ENCODE data around the gene ANKRD11.
"Not testable (repeated sequence)": the region's sequence is repeated elsewhere in the genome, so short reads cannot be mapped to it uniquely, and the experiment has no call there.

Gene ANKRD11

DNA sequence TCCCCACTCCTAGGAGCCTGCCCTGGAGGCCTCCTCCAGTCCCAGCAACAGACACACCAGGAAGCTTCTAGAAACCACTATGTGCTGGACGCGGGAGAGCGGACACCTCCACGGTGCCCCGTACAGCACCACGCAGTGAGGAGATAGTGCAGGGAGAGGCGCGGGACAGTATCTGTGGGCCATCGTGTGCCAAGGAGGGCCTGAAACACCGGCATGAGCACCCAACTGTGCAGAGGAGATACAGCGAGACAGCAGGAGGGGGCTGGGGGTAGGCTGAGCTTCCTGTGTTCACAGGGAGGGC is 215.1 kb downstream of the ANKRD11 start:
- FAIRE-seq, result no peak

DNA sequence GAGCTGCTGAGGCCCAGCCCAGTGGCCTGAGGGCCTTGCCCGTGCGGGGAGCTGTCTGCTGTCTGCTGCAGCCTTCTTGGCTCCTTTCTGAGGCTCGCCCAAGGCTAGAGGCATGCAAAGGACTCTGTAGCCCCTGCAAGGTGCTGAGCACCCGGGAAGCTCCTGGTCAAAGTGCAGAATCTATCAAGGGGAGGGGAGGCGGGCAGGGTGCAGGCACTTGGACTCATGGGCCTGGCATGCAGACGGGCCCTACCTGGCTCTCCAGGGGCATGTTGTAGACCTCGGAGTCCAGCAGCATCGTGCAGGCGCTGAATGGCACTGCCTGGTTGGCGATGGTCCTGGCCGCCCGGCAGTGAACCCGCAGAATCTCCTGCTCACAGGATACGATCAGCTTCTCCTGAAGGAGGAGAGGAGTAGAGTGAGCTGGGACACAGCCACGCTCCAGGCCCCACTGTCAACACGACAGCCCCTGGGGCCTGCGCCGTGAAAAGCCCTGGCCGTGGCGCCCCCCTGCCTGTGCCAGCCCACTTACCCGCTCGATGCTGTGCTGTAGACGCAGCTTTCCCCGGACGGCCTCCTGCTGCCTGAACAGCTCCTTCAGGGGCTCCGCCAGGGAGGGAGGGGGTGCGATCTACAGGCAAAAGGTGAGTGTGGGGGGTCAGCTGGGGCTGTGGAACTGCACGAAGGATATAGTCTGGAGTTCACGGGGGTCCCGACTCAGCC is 215.6 kb downstream of the ANKRD11 start:
- no peak for FAIRE-seq

DNA sequence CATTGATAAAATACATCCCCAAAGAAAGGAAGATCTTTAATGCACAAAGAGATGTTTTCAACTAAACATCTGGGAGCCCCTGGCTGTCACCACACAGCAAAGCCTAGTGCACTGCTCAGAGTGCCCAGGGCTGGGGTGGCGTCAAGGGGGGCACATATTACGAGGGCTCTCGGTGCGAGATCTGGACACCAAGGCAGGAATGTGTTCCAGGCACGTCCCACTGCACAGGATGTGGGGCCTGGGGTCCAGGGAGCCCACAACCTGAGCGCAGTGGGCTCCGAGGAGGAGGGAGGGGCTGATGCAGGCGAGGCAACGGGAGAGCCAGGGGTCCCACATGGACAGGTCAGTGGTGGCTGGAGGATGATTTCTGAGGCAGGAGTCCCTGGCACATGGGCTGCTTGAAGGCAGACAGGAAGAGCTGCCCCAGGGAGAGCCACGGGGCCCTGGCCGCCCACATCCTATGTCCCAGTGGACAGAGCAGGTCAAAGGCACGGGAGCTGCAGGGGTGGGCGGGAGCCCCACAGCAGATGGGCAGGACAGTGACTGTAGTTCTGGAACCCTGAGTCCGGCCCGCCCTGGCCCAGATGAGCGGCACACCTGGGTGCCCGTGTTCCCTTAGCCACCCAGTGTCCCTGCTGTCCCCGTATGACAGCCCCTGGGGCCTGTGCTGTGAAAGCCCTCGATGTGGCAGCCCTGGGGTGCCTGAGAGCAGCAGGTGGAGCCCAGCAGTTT is 216.5 kb downstream of the ANKRD11 start:
- FAIRE-seq, result no peak

DNA sequence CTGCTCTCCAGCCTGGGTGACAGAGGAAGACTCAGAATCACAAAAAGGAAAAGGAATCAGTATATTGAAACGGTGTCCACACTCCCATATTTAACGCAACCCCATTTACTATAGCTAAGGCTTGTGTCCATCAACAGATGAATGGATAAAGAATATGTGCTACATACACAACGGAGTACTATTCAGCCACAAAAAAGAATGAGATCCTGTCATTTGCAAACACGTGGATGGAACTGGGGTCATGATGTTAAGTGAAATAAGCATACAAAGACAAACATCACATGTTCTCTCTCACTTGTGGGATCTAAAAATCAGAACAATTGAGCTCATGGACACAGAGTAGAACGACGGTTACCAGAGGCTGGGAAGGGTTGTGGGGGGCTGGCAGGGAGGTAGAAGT is 217.7 kb downstream of the ANKRD11 start:
- no peak for FAIRE-seq

DNA sequence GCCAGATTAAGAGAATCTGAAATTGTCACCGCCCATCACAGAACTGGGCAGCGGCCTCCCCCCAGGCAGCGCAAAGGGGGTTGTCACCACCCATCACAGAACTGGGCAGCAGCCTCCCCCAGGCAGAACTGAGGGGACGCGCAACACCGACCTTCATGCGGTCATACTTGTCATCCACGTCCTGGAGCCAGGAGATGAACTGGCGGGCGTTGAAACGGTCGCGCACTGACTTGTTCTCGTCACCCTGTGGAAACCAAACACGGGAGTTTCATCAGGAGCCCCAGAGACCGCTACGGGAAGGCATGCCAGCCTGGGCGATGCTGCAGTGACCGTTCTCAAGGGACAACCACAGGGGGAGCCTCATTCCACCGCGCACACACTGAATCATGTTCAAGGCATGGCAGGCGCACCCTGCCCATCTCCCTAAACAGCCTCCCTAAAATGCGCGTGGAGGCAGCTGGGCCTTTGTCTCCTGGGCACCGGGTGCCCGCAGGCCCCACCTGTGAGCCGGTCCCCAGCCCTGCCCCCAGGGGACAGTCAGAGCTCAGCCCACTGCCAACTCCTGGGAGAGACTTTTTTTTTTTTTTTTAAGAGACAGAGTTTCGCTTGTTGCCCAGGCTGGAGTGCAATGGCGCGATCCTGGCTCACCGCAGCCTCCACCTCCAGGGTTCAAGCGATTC is 219.6 kb downstream of the ANKRD11 start:
- no peak for FAIRE-seq

DNA sequence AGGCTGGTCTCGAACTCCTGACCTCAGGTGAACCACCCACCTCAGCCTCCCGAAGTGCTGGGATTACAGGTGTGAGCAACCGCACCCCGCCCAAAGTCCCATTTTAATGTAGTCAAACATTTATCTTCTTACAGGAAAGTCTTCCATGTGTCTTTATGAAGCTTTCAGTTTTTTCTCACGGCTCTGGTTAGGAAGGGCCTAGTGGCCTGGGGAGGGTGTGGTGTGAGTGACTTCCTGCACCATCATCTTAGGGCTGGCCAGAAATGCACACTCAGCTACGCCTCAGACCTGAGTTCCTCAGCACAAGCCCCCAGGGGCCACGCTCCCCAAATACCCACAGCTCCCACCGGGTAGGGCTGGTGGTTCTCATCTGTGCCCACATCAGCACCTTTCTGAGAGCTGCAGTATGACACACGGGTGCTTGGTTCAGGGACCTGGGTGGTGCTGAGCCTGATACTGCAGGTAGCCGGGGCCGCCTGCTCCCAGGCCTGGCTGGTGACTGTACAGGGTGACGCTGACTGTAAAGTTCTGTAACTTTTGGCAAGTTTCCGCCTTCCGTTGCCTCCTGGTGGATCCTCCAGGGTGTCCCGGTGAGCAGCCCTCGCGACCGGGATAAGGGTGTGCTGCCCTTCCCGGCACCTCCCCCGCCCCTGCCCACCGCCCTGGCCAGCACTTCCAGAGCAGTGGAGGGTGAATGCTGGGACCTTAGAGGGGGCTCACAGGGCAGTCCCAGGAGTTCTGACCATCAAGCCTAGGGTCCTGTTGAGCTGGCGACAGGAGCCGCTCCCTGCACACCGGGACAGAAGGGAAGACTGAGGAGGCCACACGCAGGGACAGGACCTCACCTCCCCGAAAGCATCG is 220.3 kb downstream of the ANKRD11 start:
- FAIRE-seq, result no peak

DNA sequence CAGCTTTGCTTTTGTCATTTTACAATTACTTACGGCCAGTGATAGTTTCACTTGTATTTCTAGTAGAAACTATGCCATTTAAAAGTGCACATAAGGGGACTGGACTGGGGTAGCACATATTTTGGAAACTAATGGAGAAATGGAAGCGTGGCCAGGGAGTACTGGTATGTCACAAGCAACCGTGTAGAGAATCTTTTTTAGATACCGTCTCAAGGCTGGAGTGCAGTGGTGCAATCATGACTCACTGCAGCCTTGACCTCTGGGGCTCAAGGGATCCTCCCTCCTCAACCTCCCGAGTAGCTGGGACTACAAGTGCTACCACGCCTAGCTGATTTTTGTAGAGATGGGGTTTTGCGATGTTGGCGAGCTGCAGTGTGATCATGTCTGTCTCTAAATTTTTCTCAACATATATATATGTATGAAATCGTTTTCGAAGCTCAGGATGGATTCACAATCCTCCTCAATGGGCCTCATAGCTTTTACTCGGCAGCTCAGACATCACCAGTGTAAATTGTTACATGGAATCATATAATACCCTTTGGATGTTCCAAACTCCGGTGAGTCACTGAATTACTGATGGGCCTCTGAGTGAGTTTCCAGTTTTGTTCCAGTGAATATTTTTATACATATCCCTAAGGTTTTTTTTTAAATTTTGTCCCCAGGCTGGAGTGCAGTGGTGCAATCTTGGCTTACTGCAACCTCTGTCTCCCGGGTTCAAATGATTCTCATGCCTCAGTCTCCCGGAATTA is 221.2 kb downstream of the ANKRD11 start:
- FAIRE-seq, result no peak

DNA sequence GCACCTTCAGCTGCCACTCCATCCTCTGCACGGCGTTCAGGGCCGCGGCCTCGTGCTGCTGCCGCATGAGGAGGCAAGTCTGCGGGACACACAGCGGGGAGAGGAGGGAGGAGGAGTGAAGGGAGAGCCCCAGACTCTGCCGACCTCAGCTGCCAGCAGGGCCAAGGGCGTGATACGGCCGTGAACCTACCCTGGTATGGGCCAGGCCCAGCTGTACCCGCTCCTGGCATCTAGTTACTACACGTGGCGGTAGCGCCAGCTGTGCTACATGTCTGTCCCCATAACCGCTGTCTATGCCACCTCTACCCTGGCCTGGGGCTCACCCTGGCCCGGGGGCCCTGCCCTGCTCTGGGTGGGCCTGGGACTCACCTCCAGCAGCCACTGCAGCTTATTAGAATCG is 221.8 kb downstream of the ANKRD11 start:
- no peak for FAIRE-seq

DNA sequence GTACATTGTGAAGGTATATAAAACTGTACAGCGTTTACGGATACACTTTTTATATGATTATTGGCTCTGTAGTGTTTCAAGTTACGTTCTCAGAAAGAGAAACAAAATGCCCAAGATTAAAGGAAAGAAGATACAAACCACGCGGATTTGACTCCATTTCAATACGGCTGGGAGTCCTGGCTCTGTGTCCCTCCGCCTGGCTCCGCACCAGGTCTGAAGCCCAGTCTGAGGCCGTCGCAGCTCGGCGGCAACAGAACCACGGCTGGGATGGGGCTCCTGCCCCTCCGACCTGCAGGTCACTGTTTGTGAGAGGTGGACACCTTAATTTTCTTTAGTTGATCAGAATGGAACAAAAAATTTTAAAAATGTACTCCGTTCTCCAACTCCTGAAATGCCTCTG is 222.6 kb downstream of the ANKRD11 start:
- not testable (repeated sequence) for FAIRE-seq

DNA sequence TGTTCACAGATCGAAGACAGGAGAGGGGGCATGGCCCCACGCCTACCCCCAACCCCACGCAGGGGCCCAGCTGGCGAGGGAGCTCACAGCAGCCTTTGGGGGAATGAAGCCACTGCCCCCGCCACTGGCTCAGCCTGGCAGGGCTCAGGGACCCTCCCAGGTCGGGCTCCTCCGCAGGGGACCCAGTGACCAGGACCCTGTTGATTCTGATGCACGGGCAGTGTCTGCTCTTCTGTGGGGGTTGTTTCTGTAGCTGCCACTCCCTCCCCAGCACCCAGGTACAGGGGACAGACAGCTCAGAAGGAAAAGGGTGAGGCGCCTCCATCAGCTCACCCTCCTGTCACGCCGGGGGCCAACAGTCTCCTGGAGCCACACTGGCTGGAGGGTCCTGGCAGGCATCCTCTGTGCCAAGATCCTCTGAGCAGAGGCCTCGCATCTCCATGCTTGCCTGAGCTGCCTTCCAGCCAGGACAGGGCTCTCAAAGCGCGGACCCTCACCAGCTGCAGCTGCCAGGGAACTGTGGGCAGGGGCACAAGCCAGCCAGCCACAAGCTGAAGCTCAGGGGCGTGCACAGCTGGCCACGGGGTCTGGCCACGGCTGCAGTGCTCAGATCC is 223.7 kb downstream of the ANKRD11 start:
- no peak for FAIRE-seq

DNA sequence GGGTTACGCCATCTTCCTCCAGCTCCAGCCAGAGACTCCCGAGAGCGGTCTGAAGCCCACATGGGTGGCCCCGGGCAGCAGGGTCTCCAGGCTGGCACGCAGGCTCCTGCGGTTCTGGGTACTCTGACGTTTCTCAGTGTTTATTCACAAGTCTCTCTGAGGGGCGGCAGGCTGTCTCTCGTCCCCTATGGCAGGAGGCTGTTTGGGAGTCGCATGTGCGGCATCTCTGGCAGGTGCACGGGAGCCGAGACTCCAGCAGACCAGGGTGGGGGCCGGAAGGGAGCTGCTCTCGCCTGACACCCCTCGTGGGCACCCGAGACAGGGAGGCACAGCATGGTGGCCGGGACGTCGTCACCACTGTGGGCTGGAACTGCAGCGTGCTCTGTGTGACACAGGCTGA is 224.7 kb downstream of the ANKRD11 start:
- FAIRE-seq, result no peak

DNA sequence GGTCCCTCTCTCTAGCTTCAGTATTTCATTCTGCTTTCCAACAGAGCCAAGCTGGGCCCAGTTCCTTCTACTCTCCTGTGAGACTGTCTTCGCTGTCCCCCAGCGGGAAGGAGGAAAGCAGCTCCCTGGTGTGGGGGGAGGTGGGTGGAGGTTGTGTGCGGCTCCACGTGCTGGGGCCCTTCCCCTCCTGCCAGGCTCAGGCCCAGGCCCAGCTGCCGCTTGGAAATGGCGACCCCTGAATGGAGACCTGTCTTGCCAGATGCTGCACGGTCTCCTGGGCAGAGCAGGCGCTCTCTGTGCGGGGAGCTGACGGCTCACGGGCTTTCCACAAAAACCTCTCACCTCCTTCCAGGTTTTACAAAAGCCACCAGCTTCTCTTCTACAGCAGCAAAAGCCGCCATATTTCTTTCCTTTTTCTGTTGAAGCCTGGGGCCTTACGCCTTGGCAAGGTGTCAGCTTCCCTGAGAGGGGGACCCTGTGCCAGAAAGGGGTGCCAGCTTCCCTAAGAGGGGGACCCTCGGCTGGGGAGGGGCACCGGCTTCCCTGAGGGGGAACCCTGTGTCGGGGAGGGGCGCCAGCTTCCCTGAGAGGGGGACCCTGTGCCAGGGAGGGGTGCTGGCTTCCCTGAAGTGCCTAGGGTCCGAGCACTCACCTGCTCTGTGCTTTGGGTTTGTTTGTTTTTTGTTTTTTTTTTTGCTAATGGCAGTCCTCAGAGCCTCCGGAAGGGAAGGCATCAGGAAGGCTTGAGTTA is 225.4 kb downstream of the ANKRD11 start:
- FAIRE-seq, result no peak

DNA sequence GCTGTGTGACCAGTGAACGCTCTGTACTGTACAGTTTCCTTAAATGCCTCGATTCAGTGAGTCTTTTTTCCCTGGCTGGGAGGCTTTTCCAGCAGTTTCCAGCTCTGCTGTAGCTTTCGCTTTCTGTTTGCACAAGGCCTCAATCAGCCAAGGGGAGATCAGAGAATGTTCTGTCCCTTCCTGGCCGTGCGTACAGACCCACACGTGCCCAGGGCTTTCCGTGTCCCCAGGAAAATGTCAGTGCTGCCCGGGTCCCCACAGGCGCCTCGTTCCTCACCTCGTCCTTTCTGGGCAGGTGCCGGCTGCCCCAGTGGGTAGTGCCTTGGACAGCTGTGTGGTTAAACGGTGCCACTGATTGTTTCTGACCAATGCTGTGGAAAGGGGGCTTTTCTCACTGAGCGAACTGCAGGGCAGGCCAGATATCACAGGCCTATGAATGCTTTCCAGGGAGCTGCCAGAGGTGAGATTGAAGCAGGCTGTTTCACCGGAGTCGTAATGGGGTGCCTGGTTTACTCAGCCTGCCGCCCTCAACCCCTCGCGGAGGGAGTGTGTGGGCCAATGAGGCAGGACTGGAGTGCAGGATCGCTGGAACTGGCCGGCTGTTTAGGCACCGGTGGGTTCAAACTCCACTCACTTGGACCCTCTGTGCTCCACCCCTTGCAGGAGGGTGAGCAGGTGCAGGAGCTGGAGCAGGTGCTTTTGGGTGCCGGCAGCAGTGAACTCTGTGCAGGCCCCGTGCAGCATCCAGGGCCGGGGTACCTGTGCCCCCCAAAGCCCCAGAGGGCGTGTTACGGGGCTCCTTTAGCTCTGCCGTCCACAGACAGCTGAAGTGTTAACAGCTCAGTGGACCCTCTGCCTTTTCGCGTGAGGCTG is 228.4 kb downstream of the ANKRD11 start:
- no peak for FAIRE-seq

DNA sequence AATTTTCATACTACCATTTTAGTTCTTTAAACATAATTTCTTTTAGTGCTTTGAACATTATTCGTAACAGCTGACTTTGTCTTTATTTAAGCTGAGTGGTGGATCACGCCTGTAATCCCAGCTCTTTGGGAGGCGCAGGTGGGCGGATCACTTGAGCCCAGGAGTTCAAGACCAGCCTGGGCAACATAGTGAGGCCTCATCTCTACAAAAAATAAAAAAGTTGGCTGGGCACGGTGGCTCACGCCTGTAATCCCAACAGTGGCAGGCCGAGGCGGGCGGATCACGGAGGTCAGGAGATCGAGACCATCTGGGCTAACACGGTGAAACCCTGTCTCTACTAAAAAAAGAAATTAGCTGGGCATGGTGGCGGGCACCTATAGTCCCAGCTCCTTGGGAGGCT is 230.5 kb downstream of the ANKRD11 start:
- not testable (repeated sequence) for FAIRE-seq

DNA sequence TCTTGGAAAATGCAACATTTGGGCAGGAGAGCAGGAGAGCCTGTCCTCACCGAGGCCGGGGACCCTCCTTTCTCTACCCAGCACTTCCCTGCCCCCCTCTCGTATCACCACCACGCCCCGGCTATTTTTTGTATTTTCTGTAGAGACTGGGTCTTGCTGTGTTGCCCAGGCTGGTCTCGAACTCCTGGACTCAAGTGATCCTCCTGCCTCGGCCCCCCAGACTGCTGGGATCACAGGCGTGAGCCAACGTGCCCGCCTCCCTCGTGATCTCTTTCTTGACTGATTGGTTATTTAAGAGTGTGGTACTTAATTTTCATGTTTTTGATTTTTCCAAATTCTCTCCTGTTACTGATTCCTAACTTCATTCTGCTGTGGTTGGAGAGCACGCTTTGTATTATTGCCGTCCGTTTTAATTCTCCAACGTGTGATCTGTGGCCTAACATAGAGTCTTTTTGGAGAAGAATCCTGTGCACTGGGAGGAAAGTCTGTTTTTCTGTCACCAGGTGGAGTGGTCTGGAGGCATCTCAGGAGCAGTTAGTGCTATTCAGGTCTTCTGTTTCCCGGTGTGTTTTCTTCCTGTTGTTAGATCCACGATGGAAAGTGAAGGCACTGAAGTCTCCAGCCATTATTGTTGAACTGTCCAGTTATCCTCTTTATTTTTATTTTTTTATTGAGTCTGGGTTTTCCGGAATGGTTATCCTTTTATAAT is 232.4 kb downstream of the ANKRD11 start:
- no peak for FAIRE-seq

DNA sequence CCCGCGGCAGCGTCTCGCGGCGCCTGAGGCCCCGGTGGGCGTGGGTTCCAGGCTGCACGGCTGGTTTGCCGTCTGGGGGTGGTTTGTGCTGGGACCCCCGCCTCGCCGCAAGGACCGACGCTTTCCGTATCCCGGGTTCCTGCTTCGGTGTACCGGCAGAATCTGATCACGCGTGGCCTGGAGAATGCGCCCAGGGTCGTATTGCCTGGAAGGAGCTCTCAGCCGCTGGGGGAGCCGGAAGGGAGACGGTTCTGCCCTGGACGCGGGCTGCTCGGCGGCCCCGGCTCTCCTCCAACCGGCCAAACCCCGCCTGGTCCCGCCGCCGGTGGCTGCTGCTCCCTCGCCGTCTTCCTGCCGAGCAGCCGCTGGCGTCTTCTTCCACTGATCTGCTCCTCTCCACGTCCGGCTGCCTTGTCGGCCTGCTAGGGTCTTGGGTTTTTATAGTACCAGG is 233.1 kb downstream of the ANKRD11 start:
- FAIRE-seq, result no peak

DNA sequence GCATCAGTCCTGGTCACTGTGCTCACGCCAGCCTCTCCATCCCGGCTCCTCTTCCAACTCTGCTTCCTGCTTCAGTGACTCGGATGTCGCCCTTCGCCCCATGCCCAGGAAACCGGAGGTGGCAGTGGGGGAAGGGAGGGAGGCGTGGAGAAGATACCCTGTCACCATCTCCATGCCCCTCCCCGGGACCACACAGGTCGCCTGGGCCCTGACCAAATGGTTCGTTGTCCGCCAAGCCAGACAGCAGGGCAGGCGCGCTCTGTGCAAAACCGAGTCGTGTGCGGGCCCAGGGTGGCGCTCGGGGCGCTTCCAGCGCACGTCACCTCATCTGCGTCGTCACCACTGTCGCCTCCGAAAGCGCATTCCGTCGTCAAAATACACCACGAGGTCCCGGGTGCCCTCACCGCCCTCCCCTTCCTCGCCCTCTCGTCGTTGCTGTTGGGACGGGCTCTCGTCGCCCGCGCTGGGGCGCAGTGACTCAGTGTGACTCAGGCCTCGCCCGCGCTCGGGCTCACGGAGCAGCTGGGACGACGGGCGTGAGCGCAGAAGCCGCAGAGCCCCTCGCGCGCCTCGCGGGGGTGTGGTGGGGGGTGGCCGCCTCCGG is 233.6 kb downstream of the ANKRD11 start:
- no peak for FAIRE-seq

DNA sequence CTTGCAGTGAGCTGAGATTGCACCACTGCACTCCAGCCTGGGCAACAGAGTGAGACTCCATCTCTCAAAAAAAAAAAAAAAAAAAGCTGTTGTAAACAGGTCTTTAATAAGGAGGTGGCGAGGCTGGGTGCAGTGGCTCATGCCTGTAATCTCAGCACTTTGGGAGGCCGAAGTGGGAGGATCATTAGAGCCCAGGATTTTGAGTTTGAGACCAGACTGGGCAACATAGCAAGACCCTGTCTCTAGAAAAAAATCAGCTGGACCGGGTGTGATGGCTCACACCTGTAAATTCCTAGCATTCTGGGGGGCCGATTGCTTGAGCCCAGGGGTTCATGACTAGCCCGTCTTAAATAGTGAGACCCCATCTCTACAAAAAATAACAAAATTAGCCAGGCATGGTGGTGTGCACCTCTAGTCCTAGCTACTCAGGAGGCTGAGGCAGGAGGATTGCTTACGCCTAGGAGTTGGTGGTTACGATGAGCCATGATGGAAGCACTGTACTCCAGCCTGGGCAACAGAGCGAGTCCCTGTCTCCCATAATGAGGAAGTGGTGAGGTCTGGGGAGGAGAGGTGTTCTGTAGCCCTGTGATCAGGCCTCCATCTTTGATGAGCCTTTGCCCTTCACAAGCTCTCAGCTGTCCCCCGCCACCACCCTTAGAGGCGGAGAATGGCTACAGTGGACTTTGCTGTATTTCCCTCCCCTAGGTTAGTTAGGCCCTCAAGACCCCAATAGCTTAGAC is 236.6 kb downstream of the ANKRD11 start:
- FAIRE-seq, result no peak
